HL-60 (cell line): ENCODE measurements around the gene RTP3.

Source experiments
- GABPA ChIP-seq: IDR thresholded peaks from 2 replicates; pipeline ENCODE4 v1.6.1; 2012; ENCODE audit warnings: low read depth
- POLR2AphosphoS5 ChIP-seq: IDR thresholded peaks from 2 replicates; pipeline ENCODE4 v1.6.1; 2012; ENCODE audit warnings: low read depth
- REST ChIP-seq: IDR thresholded peaks from 2 replicates; pipeline ENCODE4 v1.6.1; 2012; ENCODE audit warnings: low read depth; ENCODE audit not compliant: insufficient replicate concordance
- TF ChIP-seq, protein P1 (sequence below): IDR thresholded peaks from one replicate; pipeline ENCODE4 v1.5.1; 2011; ENCODE audit warnings: low read length, control low read depth, inconsistent platforms; ENCODE audit not compliant: insufficient read depth

DNA sequence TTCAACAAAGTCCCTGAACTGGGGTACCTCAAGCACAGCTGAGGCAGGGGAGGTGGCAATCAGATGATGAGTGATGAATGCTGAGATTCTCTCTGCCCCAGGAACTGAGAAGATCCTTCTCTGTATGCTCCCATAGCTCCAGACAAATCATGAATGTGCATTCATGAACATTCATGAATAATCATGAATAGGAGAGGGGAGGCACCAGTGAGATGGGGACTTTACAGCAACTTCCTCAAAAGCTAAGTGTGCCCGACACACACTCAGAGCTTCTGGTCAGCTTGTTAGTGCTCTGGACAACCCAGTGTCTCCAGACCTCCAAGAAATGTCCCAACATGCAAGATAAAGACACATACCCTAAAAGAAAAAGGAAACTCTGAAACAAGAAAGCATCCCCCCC lies 44.1 kb downstream of the RTP3 start:
- TF ChIP-seq, protein P1, sequence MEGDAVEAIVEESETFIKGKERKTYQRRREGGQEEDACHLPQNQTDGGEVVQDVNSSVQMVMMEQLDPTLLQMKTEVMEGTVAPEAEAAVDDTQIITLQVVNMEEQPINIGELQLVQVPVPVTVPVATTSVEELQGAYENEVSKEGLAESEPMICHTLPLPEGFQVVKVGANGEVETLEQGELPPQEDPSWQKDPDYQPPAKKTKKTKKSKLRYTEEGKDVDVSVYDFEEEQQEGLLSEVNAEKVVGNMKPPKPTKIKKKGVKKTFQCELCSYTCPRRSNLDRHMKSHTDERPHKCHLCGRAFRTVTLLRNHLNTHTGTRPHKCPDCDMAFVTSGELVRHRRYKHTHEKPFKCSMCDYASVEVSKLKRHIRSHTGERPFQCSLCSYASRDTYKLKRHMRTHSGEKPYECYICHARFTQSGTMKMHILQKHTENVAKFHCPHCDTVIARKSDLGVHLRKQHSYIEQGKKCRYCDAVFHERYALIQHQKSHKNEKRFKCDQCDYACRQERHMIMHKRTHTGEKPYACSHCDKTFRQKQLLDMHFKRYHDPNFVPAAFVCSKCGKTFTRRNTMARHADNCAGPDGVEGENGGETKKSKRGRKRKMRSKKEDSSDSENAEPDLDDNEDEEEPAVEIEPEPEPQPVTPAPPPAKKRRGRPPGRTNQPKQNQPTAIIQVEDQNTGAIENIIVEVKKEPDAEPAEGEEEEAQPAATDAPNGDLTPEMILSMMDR = no peak
- TF ChIP-seq REST (no peak), POLR2AphosphoS5 (no peak), GABPA (no peak)
